NOMO-1 (cell line): ENCODE data around the gene NPR2.

ENCODE experiments used
- DNase-seq, 2 experiments: peaks; one replicate each; lab custom pipeline; 2025; ENCODE audit not compliant: unreplicated experiment in 2 of 2; lab: John Stamatoyannopoulos, UW

Gene NPR2

DNA sequence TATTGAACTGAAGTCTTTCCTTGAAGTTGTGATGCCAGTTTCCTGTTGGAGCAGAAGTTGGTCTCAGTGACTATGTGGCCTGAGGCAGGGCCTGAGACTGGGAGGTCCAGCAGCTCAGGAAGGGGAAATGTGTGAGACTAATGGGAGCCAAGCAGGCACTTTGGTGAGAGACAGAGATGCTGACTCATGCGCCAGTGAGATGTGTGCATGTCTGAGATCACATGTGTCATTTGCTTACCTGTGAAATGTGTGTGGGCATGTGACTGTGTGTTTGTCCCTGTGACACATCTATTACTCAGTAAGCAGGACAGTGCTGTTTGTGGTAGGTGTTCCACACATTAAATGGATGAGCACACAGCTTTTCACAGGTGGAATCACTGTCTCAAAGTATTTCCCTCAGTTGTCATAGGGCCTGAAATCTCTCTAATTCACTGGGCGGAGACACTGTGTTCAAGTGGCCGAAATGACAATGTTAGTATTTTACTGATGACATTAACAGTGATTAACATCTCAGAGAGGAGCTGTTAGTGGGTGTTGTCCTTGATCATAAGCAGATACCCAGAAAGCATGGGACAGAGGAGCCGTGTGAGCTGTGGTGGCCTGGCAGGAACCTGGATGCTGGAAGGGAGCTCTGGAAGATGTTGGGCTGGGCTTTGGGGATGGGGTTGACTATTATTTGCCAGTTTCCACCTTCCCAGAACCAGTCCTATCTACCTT, 7.4 kb downstream of the NPR2 start:
- DNase-seq: no peak

DNA sequence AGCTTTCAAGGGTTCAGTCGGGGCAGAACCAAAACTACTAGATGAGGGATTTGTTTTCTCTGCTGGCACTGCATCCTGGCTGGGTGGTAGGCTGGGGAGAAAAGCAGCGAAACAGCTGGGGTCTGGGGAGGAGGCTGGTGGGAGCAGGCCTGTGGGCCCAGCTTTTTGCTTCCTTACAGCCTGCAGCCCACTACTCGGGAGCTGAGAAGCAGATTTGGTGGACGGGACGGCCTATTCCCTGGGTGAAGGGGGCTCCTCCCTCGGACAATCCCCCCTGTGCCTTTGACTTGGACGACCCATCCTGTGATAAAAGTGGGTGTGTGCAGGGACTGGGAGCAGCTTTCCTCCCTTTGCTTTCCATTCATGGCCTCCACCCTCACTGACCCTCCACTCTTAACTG, 9.1 kb downstream of the NPR2 start:
- no peak for DNase-seq

GRCh38 chr9:35801328-35802128, 10.1 kb downstream of the NPR2 start:
- no peak for DNase-seq

DNA sequence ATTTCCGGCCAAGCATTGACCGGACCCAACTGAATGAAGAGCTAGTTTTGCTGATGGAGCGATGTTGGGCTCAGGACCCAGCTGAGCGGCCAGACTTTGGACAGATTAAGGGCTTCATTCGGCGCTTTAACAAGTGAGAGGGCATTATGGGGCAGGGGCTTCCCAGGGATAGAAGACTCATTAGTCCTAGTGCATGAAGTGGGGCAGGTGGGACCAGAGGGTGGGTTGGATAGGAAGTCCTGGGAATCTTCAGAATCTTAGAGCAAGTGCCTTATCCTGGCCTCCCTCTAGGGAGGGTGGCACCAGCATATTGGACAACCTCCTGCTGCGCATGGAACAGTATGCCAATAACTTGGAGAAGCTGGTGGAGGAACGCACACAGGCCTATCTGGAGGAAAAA, 14.7 kb downstream of the NPR2 start:
- DNase-seq: no peak

DNA sequence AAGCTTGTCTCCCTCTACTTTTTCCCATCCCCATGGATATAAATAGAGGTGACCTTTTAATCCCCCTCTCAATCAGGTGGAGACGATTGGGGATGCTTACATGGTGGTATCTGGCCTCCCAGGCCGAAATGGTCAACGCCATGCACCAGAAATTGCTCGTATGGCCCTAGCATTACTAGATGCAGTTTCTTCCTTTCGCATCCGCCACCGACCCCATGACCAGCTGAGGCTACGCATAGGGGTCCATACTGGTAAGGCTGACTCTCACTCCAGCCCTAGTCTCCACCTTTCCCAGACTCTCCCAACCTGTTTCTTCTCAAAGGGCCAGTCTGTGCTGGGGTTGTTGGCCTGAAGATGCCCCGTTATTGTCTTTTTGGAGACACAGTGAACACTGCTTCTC, 17.0 kb downstream of the NPR2 start:
- no peak for DNase-seq

DNA sequence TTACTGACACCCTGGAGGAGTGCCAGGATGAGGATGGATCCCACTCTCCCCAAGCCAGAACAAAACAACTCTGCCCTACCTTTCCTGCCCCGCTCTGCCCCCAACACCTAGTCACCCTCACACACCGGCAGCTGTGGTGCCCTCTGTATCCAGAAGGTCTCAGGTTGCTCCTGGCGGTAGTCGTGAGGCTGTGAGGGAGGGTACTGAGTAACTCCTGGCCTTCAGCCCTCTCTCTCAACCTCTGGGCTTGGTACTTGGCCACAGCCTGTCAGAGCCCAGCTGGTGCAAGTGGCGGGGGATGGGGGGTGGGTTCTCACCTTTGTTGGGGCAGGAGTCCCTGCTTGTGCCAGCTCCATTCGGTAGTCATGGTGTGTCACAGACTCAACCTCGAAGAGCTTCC, 18.7 kb downstream of the NPR2 start:
- DNase-seq: no peak

DNA sequence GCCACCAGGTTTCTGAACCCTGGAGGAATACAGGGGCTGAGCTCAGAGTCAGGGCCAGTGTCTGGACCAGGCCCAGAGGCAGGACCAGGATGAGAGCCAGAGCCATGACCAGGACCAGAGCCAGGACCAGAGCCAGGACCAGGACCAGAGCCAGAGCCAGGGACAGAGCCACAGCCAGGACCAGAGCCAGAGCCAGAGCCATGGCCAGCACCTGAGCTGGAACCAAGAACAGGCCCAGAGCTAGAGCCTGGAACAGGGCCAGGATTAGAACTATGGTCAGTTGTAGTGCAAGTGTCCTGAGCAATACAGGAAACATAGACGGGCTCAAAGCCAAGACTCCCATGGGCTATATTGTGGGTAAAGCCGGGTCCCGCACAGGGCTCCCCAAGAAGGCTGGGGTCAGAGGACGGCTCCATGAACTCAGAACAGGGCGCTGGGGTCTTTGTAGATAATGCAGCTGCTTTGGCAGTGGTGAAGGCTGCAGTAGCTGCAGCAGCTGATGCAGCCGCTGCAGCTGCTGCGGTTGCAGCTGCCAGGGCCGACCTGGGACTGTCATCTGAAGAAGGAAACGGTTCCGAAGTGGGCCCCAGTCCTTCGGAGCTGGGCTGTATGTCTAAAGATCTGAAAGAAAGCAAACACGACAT, 20.1 kb downstream of the NPR2 start:
- no peak for DNase-seq

GRCh38 chr9:35812025-35812602, 20.7 kb downstream of the NPR2 start, which contains the start of gene SPAG8:
Gene SPAG8 (minus strand): TSS chr9:35812262. CDS start chr9:35812147, 115 bp downstream.
- peak; percentile 99 for DNase-seq

- DNase-seq: no peak
These were observed 22.2 kb downstream of the NPR2 start for GRCh38 chr9:35813434-35814105.

DNA sequence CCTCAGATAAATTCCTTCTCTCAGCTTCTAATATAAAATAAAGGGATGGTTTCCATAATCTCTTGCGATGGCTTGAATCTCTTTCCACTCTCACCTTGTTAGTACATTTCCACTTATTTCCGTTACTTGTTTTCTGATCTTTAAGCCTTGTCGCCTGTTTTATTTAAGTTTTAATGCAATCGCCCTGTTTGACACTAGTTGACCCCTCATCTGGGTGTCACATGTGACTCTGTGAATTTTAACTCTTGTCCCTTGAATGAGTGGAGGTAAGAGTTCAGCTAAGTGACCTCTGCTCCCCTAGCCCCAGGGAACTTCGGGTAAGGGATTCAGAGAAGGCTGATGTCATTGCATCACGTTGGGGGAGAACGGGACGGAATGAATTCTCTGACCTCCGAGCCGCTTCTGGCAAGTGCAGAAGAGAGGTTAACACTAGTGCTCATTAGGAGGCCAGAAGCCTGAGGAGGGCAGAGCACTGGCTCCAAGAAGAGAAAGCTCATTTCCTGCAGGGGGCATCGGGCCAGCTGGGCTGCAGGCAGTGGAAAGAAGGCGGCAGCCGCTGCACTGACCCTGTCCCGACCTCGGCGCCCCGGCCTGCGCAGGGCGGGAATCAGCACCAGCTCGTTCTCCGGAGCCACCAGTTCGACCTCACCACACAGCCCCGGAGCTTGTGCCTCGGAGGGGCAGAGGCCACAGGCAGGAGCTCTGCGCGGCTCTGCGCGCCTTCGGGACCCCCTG, 22.9 kb downstream of the NPR2 start:
- peak; percentile 85 to 89 for DNase-seq

GRCh38 chr9:35814841-35815543, 23.6 kb downstream of the NPR2 start, which contains the start of gene HINT2:
Gene HINT2 (minus strand): TSS chr9:35815042. CDS start chr9:35814979, 63 bp downstream.
- peak; percentile 98 to 100 for DNase-seq

- DNase-seq: no peak
These were observed 25.3 kb downstream of the NPR2 start for GRCh38 chr9:35816708-35817107.

DNA sequence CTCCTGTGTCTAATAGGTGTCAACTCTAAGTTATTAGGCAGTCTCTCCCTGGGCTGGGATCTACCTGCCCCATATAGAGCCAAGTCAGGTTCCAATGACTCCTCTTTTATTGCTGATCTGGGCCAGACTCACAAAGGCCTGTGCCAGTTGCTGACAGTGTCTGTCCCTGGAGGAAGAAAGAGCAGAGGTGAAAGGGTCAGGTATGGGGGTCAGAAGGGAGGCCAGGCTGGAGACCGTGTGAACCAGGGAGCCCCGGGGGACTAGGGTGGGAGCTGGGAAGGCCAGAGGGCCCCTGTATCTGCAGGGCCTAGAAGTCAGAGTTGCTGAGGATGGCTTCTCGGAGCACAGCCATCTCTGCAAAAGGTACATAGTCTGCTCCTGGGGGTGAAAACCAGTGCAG, 26.9 kb downstream of the NPR2 start:
- no peak for DNase-seq

DNA sequence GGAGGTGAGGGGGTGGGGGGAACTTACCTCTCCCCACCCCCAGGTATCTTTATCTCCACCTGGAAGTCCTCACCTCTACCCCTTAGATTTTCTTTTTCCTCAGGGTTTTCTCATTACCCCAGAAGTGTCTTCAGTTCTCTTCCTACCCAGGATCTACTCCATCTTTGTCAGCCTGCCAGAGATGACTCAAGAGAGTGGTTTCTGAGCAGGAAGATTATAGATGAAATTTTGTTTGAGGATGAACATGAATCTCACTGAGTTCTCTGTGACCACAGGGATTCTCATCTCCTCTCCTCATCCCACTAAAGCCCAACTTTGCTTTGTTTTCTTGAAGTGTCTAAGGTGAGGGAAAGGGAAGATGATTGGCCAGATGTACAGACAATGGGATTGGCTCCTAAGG, 28.7 kb downstream of the NPR2 start:
- no peak for DNase-seq

- no peak for DNase-seq
These were observed 31.5 kb downstream of the NPR2 start for GRCh38 chr9:35822926-35823325.

DNA sequence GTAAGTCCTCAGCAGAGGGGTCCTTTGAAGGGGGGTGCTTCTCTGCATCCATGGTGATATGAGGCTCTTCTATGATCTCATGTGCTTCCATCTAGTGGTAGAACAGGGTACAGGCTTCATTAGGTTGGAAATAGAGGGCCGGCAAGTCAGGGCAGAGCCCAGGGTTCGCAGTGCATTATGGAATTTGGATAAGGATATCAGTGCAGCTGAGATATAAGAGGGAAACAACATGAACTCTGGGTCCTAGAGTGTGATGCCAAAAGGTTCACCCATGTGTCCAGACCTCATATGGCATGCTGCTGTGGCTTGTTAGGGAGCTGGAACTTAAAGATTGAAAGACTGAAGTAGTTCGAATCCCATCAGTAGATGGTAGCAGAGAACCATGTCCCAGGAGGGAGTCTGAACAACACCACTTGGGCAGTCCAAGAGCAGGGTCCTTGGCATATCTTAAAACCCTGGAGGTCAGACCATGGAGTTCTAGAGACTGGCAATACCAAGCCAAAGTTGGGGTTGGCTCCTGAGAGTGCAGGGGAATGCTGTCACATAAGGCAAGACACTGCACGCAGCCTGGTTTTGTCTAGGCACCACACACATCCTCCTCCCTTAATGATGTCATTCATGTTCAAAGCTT, 34.8 kb downstream of the NPR2 start:
- peak; percentile 56 to 91 for DNase-seq

DNA sequence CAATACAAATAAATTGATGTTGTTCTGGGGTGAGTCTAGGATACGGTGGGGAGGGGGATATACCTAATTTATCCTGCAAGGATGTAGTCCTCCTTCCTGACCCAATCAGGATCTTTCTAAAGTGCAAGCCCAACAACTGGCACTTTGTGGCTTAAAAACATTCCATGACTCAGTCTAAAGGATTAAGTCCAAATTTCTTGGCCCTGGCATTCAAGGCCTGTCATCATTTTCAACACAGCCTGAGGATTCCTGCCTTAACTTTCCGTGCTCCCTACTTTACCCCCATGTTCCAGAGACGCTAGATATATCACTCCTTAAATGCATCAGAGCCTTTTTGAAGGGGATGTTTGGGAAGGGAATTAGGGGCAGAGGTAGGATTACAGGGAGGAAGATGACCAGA, 36.1 kb downstream of the NPR2 start:
- DNase-seq: no peak

DNA sequence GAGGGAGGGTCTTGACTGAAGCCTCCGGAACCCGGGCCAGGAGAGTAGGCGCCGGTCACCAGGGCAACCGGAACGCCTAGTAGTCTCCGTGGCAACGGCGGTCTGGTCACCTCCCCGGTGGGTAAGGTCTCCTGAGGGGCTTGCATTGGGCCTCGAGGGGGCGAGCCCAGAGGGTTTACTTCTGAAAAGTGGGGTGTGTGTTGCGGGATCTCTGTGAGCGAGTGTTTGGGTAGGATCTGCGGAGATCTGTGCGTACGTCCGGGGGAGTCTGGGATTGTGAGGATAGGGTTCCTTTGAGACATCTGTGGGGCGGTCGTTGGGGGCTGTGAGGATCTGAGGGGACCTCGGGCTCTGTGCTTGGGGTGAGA, 37.3 kb downstream of the NPR2 start, which contains the start of gene FAM221B:
Gene FAM221B (minus strand): TSS at position 17 of the 368 bp plus-strand sequence. CDS start 2,571 bp downstream, outside the sequence.
- peak in 1 of 2 experiments; percentile 29 for DNase-seq
